ES-I3 (cell line): Measurements from ENCODE around the gene SLC35F2.
"Not testable (repeated sequence)": the region's sequence is repeated elsewhere in the genome, so short reads cannot be mapped to it uniquely, and the experiment has no call there.

Experiments used
- H3K36me3 ChIP-seq: 2 replicates; pipeline ENCODE4 v1.6.1; 2013; ENCODE audit warnings: mild to moderate bottlenecking, low read length, control low read depth, moderate library complexity; ENCODE audit not compliant: insufficient read depth
- H3K4me1 ChIP-seq: 2 replicates; pipeline ENCODE4 v1.6.1; 2013; ENCODE audit warnings: mild to moderate bottlenecking, control low read depth, low read length; ENCODE audit not compliant: insufficient read depth
- H3K9ac ChIP-seq: 2 replicates; pipeline ENCODE4 v1.6.1; 2013; ENCODE audit warnings: low read depth, mild to moderate bottlenecking, low read length, moderate library complexity
- H3K9me3 ChIP-seq: 2 replicates; pipeline ENCODE4 v1.6.1; 2013; ENCODE audit warnings: mild to moderate bottlenecking, low read length, moderate library complexity; ENCODE audit not compliant: control insufficient read depth, insufficient read depth

Gene SLC35F2

GRCh38 chr11:107858217-107859070 is at the start of gene SLC35F2:
SLC35F2 (minus strand) TSS chr11:107858787; CDS start chr11:107858767, 20 bp downstream.
- Histone ChIP-seq H3K4me1 (no peaks in the 10 kb centered on the region; the same call in 1 of the 2 replicates), H3K36me3 (no peaks in the 10 kb centered on the region), H3K9me3 (no peaks in the 10 kb centered on the region), H3K9ac (peak within 1 kb of the TSS; percentile 49)

GRCh38 chr11:107908211-107908610 is 49.6 kb upstream of the SLC35F2 start:
- Histone ChIP-seq H3K9ac (no peak overlapping the region), H3K4me1 (no peaks in the 10 kb centered on the region), H3K36me3 (no peaks in the 10 kb centered on the region), H3K9me3 (no peaks in the 10 kb centered on the region)

- no peaks in the 10 kb centered on the region for H3K4me1 ChIP-seq
- H3K9ac ChIP-seq = no peak overlapping the region
Measured at GRCh38 chr11:107898270-107898669, 39.7 kb upstream of the SLC35F2 start.

GRCh38 chr11:107882095-107882820 is 23.7 kb upstream of the SLC35F2 start:
- Histone ChIP-seq H3K9ac (no peak overlapping the region), H3K9me3 (no peaks in the 10 kb centered on the region), H3K36me3 (no peaks in the 10 kb centered on the region), H3K4me1 (0 out of 2 replicates have a peak, but pooled peaks cover 3% of the 10 kb centered on the region)

More at GRCh38 chr11:107898270-107898669, 39.7 kb upstream of the SLC35F2 start:
- H3K9me3 ChIP-seq = no peaks in the 10 kb centered on the region
- H3K36me3 ChIP-seq = no peaks in the 10 kb centered on the region

GRCh38 chr11:107881471-107881870 is 22.9 kb upstream of the SLC35F2 start:
- not testable (repeated sequence) for H3K36me3 ChIP-seq, H3K9me3 ChIP-seq, H3K4me1 ChIP-seq, H3K9ac ChIP-seq

- H3K4me1 ChIP-seq = 0 out of 2 replicates have a peak, but pooled peaks cover 3% of the 10 kb centered on the region
- H3K9ac ChIP-seq = no peak overlapping the region
- no peaks in the 10 kb centered on the region for H3K9me3 ChIP-seq
- no peaks in the 10 kb centered on the region for H3K36me3 ChIP-seq
Measured at GRCh38 chr11:107876141-107876540, 17.6 kb upstream of the SLC35F2 start.

- Histone ChIP-seq H3K9me3 (no peaks in the 10 kb centered on the region), H3K9ac (no peak overlapping the region), H3K4me1 (no peaks in the 10 kb centered on the region), H3K36me3 (no peaks in the 10 kb centered on the region)
Measured at GRCh38 chr11:107864591-107864990, 6.0 kb upstream of the SLC35F2 start.

GRCh38 chr11:107860688-107861087 is 2.1 kb upstream of the SLC35F2 start:
- Histone ChIP-seq H3K4me1 (no peaks in the 10 kb centered on the region; the same call in 1 of the 2 replicates), H3K36me3 (no peaks in the 10 kb centered on the region), H3K9me3 (no peaks in the 10 kb centered on the region), H3K9ac (no peak overlapping the region)

GRCh38 chr11:107860240-107860620 is 1.6 kb upstream of the SLC35F2 start:
- peak overlapping the region; percentile 49 for H3K9ac ChIP-seq

GRCh38 chr11:107859459-107860239 is 1.1 kb upstream of the SLC35F2 start:
- H3K4me1 ChIP-seq = no peaks in the 10 kb centered on the region; the same call in 1 of the 2 replicates
- no peaks in the 10 kb centered on the region for H3K9me3 ChIP-seq
- peak overlapping the region; percentile 49 for H3K9ac ChIP-seq
- no peaks in the 10 kb centered on the region for H3K36me3 ChIP-seq

More at GRCh38 chr11:107860240-107860620, 1.6 kb upstream of the SLC35F2 start:
- not testable (repeated sequence) for H3K4me1 ChIP-seq, H3K9me3 ChIP-seq, H3K36me3 ChIP-seq

GRCh38 chr11:107857550-107858216 is 904 bp downstream of the SLC35F2 start:
- Histone ChIP-seq H3K9ac (peak overlapping the region; percentile 49), H3K9me3 (no peaks in the 10 kb centered on the region)

GRCh38 chr11:107856981-107857517 is 1.5 kb downstream of the SLC35F2 start:
- Histone ChIP-seq H3K36me3 (no peaks in the 10 kb centered on the region), H3K9me3 (no peaks in the 10 kb centered on the region), H3K9ac (peak overlapping the region; percentile 49; the same call in 1 of the 2 replicates), H3K4me1 (no peaks in the 10 kb centered on the region; the same call in 1 of the 2 replicates)

More at GRCh38 chr11:107857550-107858216, 904 bp downstream of the SLC35F2 start:
- Histone ChIP-seq H3K36me3 (no peaks in the 10 kb centered on the region), H3K4me1 (no peaks in the 10 kb centered on the region; the same call in 1 of the 2 replicates)

GRCh38 chr11:107856180-107856980 is 2.2 kb downstream of the SLC35F2 start:
- no peaks in the 10 kb centered on the region; the same call in 1 of the 2 replicates for H3K4me1 ChIP-seq
- H3K9me3 ChIP-seq = no peaks in the 10 kb centered on the region
- H3K36me3 ChIP-seq = no peaks in the 10 kb centered on the region
- H3K9ac ChIP-seq = peak overlapping the region; percentile 49; the same call in 1 of the 2 replicates
